Measurements from ENCODE around the gene ATP8B4.
"Not testable (repeated sequence)": the region's sequence is repeated elsewhere in the genome, so short reads cannot be mapped to it uniquely, and the experiment has no call there.

Gene ATP8B4

DNA sequence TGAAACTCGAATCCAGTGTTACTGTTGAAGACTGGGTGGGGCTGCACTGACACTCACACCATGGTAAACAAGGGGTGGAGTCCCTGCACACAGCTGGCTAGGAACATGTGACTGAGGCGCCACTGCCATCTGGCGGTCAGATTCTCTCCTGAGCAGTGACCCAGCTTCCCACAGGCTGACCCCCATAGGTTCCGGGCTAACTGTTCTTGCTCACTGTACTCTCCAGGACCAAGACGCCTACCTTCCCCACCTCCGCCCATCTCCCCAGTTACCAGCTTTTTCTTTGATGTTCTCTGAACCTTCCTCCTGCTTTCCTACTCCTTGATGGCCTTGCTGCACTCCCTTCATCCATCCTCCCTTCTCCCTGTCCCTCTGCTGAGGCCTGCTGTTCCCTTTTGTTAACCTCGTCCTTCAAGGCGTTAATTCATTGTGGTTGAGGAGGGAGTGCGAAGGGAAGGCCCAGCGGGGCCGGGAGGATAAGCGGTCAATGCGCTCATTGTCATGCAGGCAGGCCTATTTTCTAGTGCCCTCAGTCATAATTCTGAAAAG lies 115.2 kb downstream of the ATP8B4 start:
- peak; percentile 89 for DNase-seq

DNA sequence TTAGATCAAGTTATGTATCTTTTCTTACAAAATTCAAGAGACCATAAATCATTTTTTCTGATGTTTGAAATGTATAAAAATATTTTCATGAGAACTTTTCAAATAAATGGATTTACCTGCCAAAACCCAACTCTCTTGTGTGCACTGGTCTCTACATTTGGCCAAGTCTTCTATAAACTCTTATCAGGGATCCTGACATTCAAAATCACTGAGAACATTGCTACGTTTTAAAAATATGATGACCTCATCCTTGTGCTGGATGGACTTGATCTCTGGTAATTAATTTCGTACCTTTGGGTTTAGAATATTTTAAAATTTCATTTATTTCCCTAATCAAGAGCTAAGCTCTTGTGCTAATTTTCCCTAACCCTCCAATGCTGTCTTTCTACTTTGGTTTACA lies 127.4 kb downstream of the ATP8B4 start:
- no peak for DNase-seq

DNA sequence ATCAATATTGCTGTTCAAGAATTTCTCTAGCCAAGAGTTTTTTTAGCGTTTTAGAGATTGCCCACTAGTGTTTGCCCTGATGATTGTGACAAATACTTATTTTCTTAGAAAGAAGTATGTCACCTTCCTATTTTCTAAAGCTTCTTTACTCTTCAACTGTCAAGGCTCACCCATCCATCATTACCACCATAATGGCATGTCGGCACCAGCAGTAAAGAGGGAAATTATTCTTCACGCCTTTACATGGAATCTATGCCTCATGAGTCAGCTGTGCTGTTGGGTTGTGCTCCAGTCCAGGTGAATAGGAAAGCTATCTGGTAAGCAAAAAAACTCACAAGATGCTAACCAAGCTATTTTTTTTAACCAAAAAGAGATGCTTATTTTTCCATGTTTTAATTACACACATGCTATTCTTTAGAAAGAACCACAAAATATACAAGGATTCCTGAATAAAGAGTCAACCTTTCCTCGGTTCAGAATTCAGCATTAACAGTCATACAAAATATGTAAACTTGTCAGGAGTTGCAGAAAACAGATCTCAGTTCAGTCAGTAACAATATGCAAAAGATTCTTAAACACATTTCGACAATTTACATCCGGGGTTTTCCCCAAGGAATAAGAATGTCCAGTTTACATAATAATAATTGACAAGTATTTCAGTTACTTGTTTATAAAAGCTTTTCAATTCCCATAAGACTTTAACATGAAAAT lies 128.0 kb downstream of the ATP8B4 start:
- DNase-seq, result peak; percentile 72

DNA sequence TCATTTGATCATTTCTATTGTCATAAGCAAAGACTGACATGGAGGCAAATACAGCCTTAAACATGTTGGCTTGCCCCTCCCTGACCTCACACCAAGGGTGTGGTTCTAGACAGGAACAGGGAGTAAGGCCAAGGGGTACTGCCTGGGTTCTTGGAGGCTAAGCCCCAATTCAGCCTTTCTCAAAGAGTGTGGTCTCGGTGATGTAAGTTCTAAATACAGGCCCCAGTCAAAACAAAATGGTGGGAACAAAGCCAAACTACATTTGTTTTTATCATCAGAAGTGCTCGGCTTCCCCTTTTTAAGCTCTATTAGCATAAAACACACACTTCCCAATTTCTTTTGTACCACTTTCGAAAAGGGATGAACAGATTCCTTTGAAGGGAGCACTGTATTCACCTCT lies 129.5 kb downstream of the ATP8B4 start:
- DNase-seq, result no peak

DNA sequence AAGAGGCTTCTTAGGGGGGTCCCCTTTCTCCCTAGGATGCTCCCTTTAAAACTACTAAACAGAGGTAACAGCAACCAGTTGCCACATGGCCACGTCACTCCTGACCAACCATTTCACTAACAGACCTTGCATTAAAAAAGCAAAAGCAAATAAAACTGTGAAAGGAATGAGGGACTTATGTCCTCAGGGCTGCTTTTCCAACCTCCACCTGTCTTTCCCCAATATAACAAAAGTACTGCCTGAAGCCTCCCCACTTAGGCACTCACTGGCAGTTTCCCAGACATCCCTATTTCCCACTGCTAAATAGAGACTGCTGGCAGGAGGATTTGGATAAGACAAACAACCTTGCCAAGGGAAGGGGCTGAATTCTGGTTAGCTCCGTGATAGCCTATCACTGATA lies 130.3 kb downstream of the ATP8B4 start:
- no peak for DNase-seq

DNA sequence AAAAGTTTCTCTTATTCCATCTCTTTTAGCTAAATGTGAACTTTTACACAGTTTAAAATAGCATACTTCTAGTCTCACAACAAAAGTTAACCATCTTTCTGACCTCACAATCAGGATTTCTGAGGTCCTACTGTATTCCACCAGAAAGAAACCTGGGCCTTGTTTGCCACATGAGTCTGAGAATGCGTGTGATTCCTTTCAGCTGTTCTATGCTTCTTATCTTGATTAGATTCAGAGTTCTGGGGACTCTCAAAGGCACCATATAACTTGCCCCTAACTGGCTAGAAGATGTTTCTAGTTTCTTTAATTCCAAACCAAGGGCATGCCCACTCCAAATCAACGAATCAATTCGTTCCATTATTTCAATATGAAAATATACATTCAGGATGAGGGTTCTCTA lies 131.1 kb downstream of the ATP8B4 start:
- no peak for DNase-seq

DNA sequence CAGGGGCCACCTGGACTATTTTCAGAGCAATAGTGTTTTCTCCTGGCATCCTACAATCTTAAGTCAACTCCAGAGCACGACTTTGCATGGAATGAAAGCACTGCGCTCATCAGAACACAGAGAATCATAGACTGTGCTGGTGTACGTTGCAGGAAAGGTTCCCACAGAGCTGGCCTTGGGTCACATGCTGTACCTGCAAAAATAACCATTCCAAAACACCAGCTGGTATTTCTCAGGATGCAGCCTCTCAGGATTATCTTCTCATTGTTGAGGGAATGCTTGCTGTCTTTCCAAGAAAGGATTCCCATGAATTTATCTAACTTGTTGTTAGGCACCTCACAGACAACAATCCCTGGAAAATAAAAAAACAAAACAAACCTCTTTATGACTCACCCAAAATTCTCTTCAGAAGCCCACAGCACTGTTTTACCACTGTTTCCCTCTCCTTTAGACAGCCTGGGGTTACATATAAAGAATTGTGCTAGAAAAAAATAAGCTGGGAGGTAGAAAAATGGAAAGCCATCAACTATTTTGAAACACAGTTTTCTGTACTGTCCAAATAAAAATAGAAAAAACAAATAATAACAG lies 131.7 kb downstream of the ATP8B4 start:
- no peak for DNase-seq

DNA sequence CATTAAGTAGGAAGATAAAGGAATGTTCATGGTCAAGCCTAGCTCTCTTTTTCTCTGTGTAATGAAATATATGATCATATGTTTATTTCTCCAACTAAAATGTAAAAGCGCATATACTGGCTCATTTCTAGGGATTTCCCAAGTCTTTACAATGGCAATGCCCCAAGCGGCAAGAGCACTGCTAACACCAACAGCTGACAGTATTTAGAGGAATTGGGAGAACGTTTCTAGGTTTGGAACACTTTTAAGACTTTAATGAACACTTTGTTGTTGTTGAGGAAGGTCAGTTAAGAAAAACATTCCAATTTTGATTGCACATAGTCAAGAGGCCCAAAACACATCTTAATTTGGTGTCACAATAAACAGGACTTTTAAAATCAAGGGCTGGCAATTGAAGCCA lies 132.7 kb downstream of the ATP8B4 start:
- DNase-seq, result no peak

DNA sequence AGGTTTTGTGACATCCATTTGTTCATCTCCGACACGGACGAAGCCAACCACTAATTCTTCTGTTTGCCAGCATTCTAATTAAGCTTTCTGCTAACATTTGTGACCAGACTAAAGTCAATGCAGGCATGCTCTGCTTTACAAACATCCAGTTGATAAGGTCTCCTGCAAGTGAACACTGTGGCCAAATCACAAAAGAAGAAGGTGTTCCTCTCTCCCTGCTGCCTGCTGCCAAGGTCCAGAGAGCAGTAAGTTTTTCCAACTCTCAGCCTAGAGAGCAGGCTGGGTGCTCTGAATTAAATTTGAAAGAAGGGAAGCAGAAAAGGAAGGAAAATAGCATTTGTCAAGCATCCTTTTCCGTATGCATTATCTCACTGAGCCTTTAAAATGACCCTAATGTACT lies 133.6 kb downstream of the ATP8B4 start:
- no peak for DNase-seq

DNA sequence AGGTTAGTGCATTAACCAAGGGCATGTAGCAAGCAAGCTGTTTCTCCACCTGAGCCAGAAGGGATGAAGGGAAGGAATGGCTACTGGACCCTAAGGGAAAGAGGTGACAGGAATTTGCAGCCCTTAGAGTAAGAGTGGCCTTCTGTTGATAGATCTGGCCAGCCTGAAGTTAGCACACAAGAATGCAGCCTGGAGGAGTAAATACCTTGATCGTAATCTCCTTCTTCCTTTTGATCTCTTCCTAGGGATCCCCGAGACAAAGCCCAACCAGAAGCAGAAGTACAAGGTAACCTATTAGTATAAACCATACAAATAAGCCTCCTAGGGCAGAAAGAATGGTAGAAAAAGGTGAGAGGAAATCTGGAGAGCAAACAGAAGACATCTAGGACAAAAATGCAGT lies 134.6 kb downstream of the ATP8B4 start:
- no peak for DNase-seq

DNA sequence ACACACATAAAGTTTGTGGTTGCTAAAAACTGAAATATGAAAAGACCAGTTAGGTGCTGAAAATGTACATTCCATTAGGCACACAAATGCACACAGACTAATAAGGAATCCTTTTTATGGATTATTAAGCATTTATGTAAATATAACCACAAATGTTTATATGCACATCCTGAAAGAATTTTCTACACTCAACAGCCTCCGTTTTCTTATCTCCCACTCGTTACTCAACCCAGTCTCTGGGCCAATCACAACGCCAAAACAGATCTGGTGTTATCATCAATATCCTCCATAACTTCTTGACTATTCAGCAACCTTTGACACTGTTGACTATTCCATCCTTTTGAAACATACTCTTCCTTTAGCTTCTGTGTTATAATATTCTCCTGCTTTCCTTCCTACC lies 136.4 kb downstream of the ATP8B4 start:
- peak; percentile 22 for DNase-seq

DNA sequence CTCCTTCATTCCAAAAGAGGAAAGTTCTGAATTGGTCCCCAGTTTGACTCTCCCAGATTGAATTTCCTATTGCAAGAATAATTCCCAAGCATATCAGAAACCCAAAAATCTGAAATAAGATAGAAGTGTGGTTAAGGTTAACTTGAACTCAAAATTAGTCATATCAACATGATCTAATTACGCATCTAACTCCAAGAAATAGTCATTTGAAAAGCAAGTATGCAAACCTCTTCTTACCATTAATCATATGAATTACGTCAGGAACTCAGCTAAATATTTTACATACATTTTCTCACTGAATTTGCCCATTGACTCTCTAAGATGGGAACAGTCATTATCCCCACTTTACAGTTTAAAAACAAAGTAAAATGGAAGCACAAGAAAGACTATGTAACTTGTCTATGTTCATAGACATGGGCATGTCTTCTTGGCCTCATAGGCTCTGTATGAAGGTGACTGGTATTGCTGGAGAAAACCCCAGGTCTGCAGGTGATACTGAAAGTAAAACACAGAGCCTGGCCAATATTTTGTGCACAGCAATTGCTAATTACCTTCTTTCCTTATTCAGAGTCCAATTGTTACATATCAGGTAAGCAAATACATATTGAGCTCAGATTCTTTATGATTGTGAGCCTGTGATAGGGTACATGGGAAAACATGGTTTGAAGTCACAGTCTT lies 139.2 kb downstream of the ATP8B4 start:
- DNase-seq, result peak; percentile 14

DNA sequence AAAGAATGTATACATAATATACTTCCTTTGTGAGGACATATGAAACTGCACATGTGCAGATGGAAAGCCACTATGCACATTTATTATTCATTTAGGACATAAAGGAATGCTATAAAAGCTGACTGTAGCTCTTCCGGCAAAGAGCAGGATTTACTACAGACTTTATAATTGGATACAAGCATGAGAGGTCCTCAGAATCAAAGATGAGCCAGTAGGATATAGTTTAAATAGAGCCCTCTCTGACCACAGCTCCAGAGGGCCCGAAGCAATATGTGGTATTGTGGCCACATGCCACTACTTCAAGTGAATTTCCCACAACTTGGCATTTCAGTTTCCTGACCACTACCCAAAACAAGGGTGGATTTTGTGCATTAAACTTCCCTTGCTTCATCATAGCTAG lies 140.9 kb downstream of the ATP8B4 start:
- no peak for DNase-seq

DNA sequence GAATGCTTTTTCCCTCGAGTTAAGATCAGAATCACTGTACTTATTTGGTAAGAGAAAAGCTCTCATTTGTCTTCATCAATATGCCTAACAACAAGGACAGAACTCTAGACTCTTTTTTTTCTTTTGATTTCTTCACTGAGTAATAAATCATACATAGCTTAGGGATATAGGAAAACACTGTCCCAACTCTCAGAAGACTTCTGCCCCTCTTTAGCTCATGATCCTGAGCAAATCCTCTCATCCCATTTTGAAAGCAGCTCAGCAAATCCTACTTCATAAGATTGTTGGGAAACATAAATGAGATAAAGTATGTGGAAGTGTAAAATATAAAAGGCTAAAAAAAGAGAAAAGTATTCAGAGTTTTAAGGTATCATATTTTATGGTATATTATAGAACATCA lies 141.7 kb downstream of the ATP8B4 start:
- DNase-seq, result no peak

DNA sequence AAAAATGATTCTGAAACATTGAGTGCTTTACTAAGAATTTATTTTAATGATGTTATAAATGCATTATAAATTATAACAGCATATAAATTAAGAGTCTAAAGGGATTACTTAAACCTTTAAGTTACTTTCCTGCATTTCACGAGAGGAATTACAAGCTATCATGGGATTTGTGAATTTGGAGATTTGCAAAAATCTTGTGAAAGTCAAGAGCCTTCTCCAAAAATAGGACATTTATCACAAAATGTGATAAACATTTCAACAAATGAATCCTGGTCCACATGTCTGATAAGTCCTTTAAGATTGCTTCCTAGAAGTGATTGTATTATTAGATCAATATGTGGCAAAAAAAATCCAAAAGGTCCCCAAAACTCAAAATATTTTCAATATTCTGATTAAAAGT lies 154.5 kb downstream of the ATP8B4 start:
- no peak for DNase-seq

DNA sequence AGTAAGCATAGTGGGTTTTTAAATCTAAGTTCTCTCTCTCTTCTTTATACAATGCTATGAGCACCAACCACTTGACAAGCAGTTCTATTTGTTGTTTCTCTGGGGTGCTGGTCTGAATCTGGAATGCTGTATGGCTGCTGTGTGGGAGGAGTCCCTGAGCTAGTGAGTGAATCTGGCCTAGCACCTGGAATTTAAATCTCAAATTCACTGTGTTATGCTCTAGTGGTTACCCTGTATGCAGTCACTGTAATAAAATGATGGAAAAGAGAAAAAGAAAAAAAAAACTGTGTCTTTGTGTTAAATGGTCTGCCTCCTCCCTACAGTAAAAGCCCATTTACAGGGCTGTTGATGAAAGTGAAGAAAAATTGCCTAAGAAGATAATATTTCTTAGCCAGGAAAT lies 155.0 kb downstream of the ATP8B4 start:
- DNase-seq, result no peak

DNA sequence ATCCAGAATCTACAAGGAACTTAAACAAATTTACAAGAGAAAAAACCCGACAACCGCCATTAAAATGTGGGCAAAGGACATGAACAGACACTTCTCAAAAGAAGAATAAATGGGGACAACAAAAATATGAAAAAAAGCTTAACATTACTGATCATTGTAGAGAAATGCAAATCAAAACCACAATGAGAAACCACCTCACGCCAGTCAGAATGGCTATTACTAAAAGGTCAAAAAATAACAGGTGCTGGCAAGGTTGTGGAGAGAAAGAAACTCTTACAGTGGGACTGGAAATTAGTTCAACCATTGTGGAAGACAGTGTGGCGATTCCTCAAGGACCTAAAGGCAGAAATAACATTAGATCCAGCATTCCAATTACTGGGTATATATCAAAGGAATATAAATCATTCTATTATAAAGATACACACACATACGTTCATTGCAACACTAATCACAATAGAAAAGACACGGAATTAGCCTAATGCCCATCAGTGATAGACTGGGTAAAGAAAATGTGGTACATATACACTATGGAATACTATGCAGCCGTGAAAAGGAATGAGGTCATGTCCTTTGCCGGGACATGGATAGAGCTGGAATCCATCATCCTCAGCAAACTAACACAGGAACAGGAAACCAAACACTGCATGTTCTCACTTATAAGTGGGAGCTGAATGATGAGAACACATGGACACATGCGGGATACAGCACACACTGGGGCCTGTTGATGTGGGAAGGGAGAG lies 155.8 kb downstream of the ATP8B4 start:
- DNase-seq, result not testable (repeated sequence)

DNA sequence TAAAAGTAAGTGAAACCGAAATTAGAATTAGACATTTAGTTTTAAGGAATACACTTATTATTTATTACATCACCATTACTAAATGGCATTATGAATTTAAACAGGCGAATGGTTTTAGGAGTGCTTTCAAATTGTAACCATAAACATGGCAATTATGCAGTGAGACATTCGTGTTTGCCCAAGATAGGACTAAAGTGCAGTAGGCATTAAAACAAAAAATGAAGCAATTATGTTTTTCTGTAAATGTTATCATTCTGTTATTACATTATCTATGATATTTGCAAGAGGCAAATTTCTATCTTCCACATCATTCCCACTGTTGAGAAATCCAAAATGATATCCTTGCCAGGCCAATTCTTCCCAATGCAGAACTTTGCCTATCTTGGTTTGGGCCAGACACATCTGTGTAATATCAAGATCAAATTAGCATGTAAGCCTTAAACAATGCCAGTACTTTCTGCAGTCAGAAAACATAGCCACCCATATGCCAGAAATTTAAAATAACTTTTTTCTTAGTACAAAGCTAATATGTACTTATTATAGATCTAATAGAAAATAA lies 156.9 kb downstream of the ATP8B4 start:
- no peak for DNase-seq

DNA sequence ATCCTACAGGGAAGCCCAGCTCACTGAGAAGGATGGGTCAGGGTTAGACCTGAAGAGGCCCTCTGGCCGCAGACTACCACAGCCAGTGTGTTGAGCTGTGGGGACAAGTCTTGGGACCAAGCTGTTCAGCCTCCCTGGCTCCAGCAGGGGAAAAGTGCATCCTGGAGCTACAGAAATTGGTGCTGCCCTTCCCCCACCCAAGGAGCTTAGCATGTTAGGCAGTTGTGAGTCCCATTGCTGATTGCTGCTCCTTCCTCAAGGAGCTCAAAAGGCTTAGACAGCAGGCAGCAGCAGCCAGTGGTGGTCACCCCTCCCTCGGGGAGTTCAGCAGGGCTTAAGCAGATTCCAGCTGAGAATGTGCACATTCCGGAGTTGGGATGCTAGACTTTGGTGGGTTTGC lies 165.6 kb downstream of the ATP8B4 start:
- DNase-seq, result no peak

DNA sequence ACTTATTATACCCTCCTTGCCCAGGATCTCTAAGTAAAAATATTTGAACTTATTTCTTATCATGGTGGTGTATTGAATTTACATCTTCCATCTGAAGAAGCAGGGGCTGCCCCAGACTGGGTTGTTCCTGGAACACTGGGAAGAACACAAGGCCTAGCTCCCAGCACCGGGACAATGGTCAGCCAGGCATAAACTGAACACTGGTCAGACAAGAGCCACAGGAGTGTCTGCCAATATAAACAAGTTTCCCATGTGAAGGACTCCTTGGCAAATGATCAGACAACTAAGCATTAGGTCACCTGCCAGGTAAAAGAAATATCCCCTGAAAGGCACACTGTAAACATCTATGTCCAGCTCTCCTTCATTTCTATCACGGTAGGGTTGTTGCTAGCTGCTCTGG lies 172.4 kb downstream of the ATP8B4 start:
- DNase-seq, result no peak

DNA sequence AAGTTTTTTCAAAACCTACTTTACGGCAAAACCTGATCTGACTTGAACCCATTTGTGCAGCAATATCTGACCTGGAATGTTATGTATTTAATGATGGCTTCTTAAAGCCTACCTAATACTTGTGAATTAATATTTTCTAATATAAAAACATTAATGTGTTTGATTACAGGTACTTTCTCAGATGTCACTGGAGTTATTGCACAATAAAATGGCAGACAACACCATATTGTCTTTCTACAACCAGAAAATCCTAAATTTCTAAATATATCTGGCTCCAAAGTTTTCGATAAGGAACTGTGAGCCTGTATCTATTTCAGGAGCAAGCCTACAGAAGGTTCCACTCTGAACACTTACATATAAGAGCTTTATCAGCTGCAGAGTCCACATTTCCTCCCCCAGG lies 184.5 kb downstream of the ATP8B4 start:
- DNase-seq, result no peak

DNA sequence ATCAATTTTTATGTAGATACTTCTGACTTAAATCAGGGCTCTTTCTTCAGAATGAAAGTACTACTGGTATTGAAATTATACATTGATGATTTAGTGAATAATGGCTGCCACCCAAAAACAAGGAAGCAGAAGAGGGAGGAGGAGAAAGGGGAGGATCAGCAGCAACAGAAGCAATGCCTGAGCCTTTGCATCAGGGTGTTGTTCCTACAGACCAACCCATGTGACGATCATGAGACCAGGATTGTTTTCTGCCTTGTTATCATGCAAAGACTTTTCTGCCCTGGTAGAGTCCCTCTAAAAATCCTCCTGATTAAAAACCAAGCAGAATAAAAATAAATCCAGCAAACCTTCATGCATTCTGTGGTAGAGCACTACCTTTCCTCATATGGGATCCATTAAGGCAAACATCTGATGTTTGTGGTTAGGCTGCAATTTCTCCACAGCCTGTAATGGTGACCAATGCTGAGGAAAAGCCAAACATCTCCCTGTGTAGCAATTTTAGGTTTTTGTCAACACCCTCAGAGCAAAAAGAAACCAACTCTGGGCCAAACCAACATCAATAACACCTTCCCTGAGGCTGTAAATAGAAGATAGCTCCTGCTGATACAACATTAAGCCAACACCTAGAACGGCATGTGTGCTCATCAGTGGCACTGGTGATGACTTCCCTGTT lies 191.7 kb downstream of the ATP8B4 start:
- DNase-seq, result peak; percentile 23

DNA sequence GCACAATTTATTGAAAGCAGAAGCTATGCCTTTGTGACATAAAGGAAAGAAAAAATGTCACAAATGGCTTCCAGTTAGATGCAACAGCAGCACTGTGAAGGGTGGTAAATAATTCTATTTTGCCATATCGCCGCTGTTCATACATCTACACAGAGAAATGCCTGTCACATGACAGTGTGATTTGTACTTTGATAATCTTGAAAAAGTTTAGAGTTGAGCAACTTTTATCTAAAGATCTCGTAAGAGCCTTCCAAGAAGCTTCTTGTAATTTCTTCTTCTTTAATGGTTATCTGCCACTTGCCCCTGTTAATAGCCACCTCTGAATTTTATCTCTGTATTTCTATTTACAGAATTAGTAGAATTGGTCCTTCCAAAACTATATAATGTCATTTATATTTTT lies 192.3 kb downstream of the ATP8B4 start:
- no peak for DNase-seq

Data from HCEC 1CT (cell line).